Common myeloid progenitor, CD34-positive (primary cell): ENCODE results near the gene SH3GLB1.

Experiments used
- CTCF ChIA-PET: fragments of 350-600 bp; sonication (Branson Sonifier 250); formaldehyde crosslinking; loops from one replicate; lab custom pipeline; 2021; ENCODE audit warnings: antibody characterized with exemption; lab: Charles Lee
- POLR2A ChIA-PET: fragments of 350-600 bp; sonication (Branson Sonifier 250); formaldehyde crosslinking; loops from one replicate; lab custom pipeline; 2021; ENCODE audit warnings: antibody characterized with exemption; lab: Charles Lee
- DNase-seq, 3 donors: peaks; one replicate each; pipeline versions ENCODE4 v3.0.0 to v3.0.0-alpha.2; 2013
- H3K27ac ChIP-seq, 2 experiments: 1 replicate in 1 of 2; 2 replicates in 1 of 2; pipeline ENCODE4 v1.7.0; 2013; ENCODE audit warnings: inconsistent platforms in 2 of 2, low read length in 2 of 2, mild to moderate bottlenecking in 2 of 2, low read depth in 1 of 2, moderate library complexity in 1 of 2; ENCODE audit not compliant: severe bottlenecking in 2 of 2, insufficient read depth in 1 of 2, poor library complexity in 1 of 2
- H3K27me3 ChIP-seq, 5 experiments: replicated peaks in 2 of 5; 1 replicate in 3 of 5; 2 replicates in 2 of 5; pipeline versions ENCODE4 v1.6.1 to v1.7.0; 2013; ENCODE audit warnings: low read length in 4 of 5, mild to moderate bottlenecking in 2 of 5, moderate library complexity in 2 of 5, inconsistent platforms in 1 of 5; ENCODE audit not compliant: insufficient read depth in 5 of 5, control insufficient read depth in 4 of 5
- H3K36me3 ChIP-seq, 4 experiments: 1 replicate in 2 of 4; 2 replicates in 2 of 4; pipeline versions ENCODE4 v1.6.1 to v1.7.0; 2013; ENCODE audit warnings: low read length in 3 of 4, control low read depth in 1 of 4, mild to moderate bottlenecking in 1 of 4; ENCODE audit not compliant: control insufficient read depth in 4 of 4, insufficient read depth in 4 of 4
- H3K4me1 ChIP-seq, 4 experiments: 1 replicate in 3 of 4; 2 replicates in 1 of 4; pipeline versions ENCODE4 v1.6.1 to v1.7.1; 2013; ENCODE audit warnings: low read length in 3 of 4, mild to moderate bottlenecking in 3 of 4, control low read depth in 1 of 4, inconsistent platforms in 1 of 4, moderate library complexity in 1 of 4; ENCODE audit not compliant: control insufficient read depth in 4 of 4, insufficient read depth in 4 of 4; ENCODE audit errors: control extremely low read depth in 1 of 4
- H3K4me3 ChIP-seq, 7 experiments: 1 replicate in 4 of 7; 2 replicates in 3 of 7; pipeline versions ENCODE4 v1.5.1 to v1.7.0; 2013; ENCODE audit warnings: mild to moderate bottlenecking in 7 of 7, low read length in 6 of 7, moderate library complexity in 6 of 7, inconsistent platforms in 2 of 7, low read depth in 2 of 7, control low read depth in 1 of 7; ENCODE audit not compliant: insufficient read depth in 4 of 7, control insufficient read depth in 1 of 7; ENCODE audit errors: extremely low read depth in 1 of 7
- H3K9me3 ChIP-seq, 5 experiments: 1 replicate in 4 of 5; 2 replicates in 1 of 5; pipeline versions ENCODE4 v1.6.1 to v1.7.1; 2013; ENCODE audit warnings: low read length in 4 of 5, mild to moderate bottlenecking in 2 of 5, inconsistent platforms in 1 of 5, low read depth in 1 of 5, moderate library complexity in 1 of 5; ENCODE audit not compliant: control insufficient read depth in 4 of 5, insufficient read depth in 2 of 5; ENCODE audit errors: control extremely low read depth in 1 of 5
- WGBS: methylation state at CpG from one replicate; pipeline ENCODE4 v1.1.5; 2013; ENCODE audit not compliant: insufficient coverage; 5-methylcytosine and 5-hydroxymethylcytosine counted together

Gene SH3GLB1

GRCh38 chr1:86748622-86749373 lies 44.4 kb downstream of the SH3GLB1 start:
- Histone ChIP-seq H3K36me3 (peaks cover 6 to 24% (median 18%) of the 10 kb centered on the region in 4 experiments), H3K27me3 (no peaks in the 10 kb centered on the region), H3K4me3 (no peak overlapping the region), H3K27ac (no peak overlapping the region), H3K9me3 (no peaks in the 10 kb centered on the region), H3K4me1 (no peaks in the 10 kb centered on the region)
- ChIA-PET CTCF (interaction anchor here (1.4 to 2.6 kb wide), 2 partner anchors 8 to 44 kb away, joined by 4 to 8 read pairs; partner anchors contain the start of gene SH3GLB1), POLR2A (no interaction called here)
- 96% methylated on average over 3 of the region's 4 CpGs for WGBS
- DNase-seq: no peak

GRCh38 chr1:86750076-86750475 lies 45.7 kb downstream of the SH3GLB1 start:
- Histone ChIP-seq H3K9me3 (no peaks in the 10 kb centered on the region), H3K36me3 (peaks cover 0 to 14% (median 7%) of the 10 kb centered on the region in 4 experiments), H3K27me3 (no peaks in the 10 kb centered on the region), H3K4me1 (no peaks in the 10 kb centered on the region), H3K27ac (no peak overlapping the region), H3K4me3 (no peak overlapping the region)
- no peak for DNase-seq
- ChIA-PET CTCF (interaction anchor here (0.7 to 2.6 kb wide), 5 partner anchors 9 to 334 kb away, joined by 3 to 8 read pairs (median 3); partner anchors contain the start of gene SH3GLB1), POLR2A (no interaction called here)
- WGBS: no CpG with 5 or more reads among the region's 1 CpG

GRCh38 chr1:86750530-86750929 lies 46.2 kb downstream of the SH3GLB1 start:
- peaks cover 0 to 11% (median 6%) of the 10 kb centered on the region in 4 experiments for H3K36me3 ChIP-seq
- H3K4me3 ChIP-seq: no peak overlapping the region
- DNase-seq: no peak
- ChIA-PET POLR2A (no interaction called here), CTCF (interaction anchor here (0.7 to 2.6 kb wide), 4 partner anchors 44 to 334 kb away, joined by 3 to 8 read pairs (median 3); partner anchors contain the start of gene SH3GLB1)
- no peaks in the 10 kb centered on the region for H3K27me3 ChIP-seq
- H3K27ac ChIP-seq: no peak overlapping the region
- no peaks in the 10 kb centered on the region for H3K9me3 ChIP-seq
- WGBS: 100% methylated on average over 5 of the region's 5 CpGs
- H3K4me1 ChIP-seq: peaks cover 0 to under 1% (median under 1%) of the 10 kb centered on the region in 4 experiments

- WGBS: 100% methylated on average over 2 of the region's 6 CpGs
- H3K4me3 ChIP-seq: no peak overlapping the region
- H3K27me3 ChIP-seq: no peaks in the 10 kb centered on the region
- H3K27ac ChIP-seq: no peak overlapping the region
- ChIA-PET POLR2A (no interaction called here), CTCF (interaction anchor here (1.0 kb wide), 3 partner anchors 9 to 252 kb away, joined by 3 to 4 read pairs (median 3); no protein-coding TSS in a partner anchor)
- H3K4me1 ChIP-seq: peaks cover 0 to 6% (median 1%) of the 10 kb centered on the region in 4 experiments
- H3K36me3 ChIP-seq: peaks cover 0 to 6% (median 0%) of the 10 kb centered on the region in 4 experiments
- no peaks in the 10 kb centered on the region for H3K9me3 ChIP-seq
- DNase-seq: no peak
These were observed 47.5 kb downstream of the SH3GLB1 start for GRCh38 chr1:86751923-86752322.

- Histone ChIP-seq H3K4me1 (peaks cover 0 to 6% (median 1%) of the 10 kb centered on the region in 4 experiments), H3K4me3 (no peak overlapping the region), H3K27ac (no peak overlapping the region), H3K36me3 (no peaks in the 10 kb centered on the region), H3K27me3 (no peaks in the 10 kb centered on the region), H3K9me3 (no peaks in the 10 kb centered on the region)
- ChIA-PET CTCF (interaction anchor here (1.2 to 1.5 kb wide), 4 partner anchors 9 to 373 kb away, joined by 3 to 7 read pairs (median 4); partner anchors contain the start of gene SH3GLB1), POLR2A (interaction anchor here (0.5 kb wide), 1 partner anchor 384 kb away, joined by 3 read pairs; no protein-coding TSS in a partner anchor)
- peak in 2 of 3 donors; percentile 29 to 38 for DNase-seq
These were observed 49.3 kb downstream of the SH3GLB1 start for GRCh38 chr1:86753700-86754099.

- Histone ChIP-seq H3K4me1 (peaks cover 0 to 6% (median 1%) of the 10 kb centered on the region in 4 experiments), H3K4me3 (no peak overlapping the region), H3K27me3 (no peaks in the 10 kb centered on the region), H3K27ac (no peak overlapping the region), H3K36me3 (no peaks in the 10 kb centered on the region), H3K9me3 (no peaks in the 10 kb centered on the region)
- CTCF ChIA-PET: interaction anchor here (1.2 to 1.5 kb wide), 4 partner anchors 10 to 374 kb away, joined by 3 to 7 read pairs (median 4); partner anchors contain the start of gene SH3GLB1
- DNase-seq: no peak
- WGBS: 87% methylated on average over 2 of the region's 4 CpGs
- POLR2A ChIA-PET: interaction anchor here (0.5 kb wide), 1 partner anchor 384 kb away, joined by 3 read pairs; no protein-coding TSS in a partner anchor
These were observed 50.0 kb downstream of the SH3GLB1 start for GRCh38 chr1:86754265-86754974.
